Gastroesophageal sphincter (tissue), 3 donors: Measurements from ENCODE around the gene IMPDH2.

Experiments used
- CTCF ChIP-seq, 4 experiments: fragments of 200-600 bp in 2 of 4; fragments of 450-650 bp in 2 of 4; sonication (generic) in 1 of 4; IDR thresholded peaks; one replicate each; pipeline ENCODE4 v1.5.1; 2017 to 2019; ENCODE audit warnings: antibody characterized with exemption in 4 of 4, mild to moderate bottlenecking in 2 of 4, moderate library complexity in 2 of 4
- EP300 ChIP-seq: sonication (generic); formaldehyde crosslinking; IDR thresholded peaks from one replicate; pipeline ENCODE4 v1.6.1; 2017; ENCODE audit warnings: antibody characterized with exemption, mild to moderate bottlenecking

GRCh38 chr3:49029563-49029884 is 326 bp upstream of the IMPDH2 start:
- TF ChIP-seq CTCF (IDR thresholded peaks at IDR 0.05): no peak
- no peak for TF ChIP-seq EP300
